Cardiac muscle cell (in vitro differentiated cells and primary cell): ENCODE measurements around the gene SCYGR6. TPM values are rescaled to one million over a fixed set of nuclear protein-coding genes. Genes with fewer than 3 reads are reported as not detected.
"Not testable (repeated sequence)": the region's sequence is repeated elsewhere in the genome, so short reads cannot be mapped to it uniquely, and the experiment has no call there.

ENCODE experiments used
- DNase-seq, 2 donors: peaks; one replicate each; pipeline versions ENCODE4 v3.0.0 to v3.0.0-alpha.2; 2010 to 2017; ENCODE audit warnings: low read depth in 1 of 2, low spot score in 1 of 2
- H3K27ac ChIP-seq: fragments of 200-600 bp; sonication (generic); 2 replicates; pipeline ENCODE4 v1.5.1; 2016
- H3K27me3 ChIP-seq: fragments of 200-600 bp; sonication (generic); 2 replicates; pipeline ENCODE4 v1.6.0; 2016; ENCODE audit warnings: control low read depth
- H3K36me3 ChIP-seq: fragments of 200-600 bp; sonication (generic); 2 replicates; pipeline ENCODE4 v1.5.1; 2016; ENCODE audit warnings: control low read depth
- H3K4me1 ChIP-seq: fragments of 200-600 bp; sonication (generic); 2 replicates; pipeline ENCODE4 v1.8.1; 2017; ENCODE audit warnings: low read depth, mild to moderate bottlenecking, mixed run types
- H3K4me3 ChIP-seq: fragments of 200-600 bp; sonication (generic); 2 replicates; pipeline ENCODE4 v1.5.1; 2016; ENCODE audit warnings: mild to moderate bottlenecking
- H3K9me3 ChIP-seq: fragments of 200-600 bp; sonication (generic); 2 replicates; pipeline ENCODE4 v1.5.1; 2017; ENCODE audit warnings: low read depth, mild to moderate bottlenecking, control low read depth
- polyA plus RNA-seq: library from polyadenylated mRNA; unstranded; fragments of >200 nt; fragmentation: Nextera tagmentation; extraction: Ambion mirVana; gene quantifications from 2 replicates; pipeline ENCODE4 v1.2.1, GENCODE V29; 2016
- total RNA-seq: library from RNA; depleted of rRNA; stranded (reverse); fragments of >200 nt; gene quantifications from 2 replicates; pipeline ENCODE4 v1.2.3, GENCODE V29; 2016
- TF ChIP-seq, protein P1 (sequence below): IDR thresholded peaks from 2 replicates; pipeline ENCODE4 v1.5.1; 2012; ENCODE audit warnings: low read depth, mild to moderate bottlenecking, low read length

The SCYGR6 gene
- total and polyA plus RNA-seq, 2 experiments from 2014 or later: not detected

DNA sequence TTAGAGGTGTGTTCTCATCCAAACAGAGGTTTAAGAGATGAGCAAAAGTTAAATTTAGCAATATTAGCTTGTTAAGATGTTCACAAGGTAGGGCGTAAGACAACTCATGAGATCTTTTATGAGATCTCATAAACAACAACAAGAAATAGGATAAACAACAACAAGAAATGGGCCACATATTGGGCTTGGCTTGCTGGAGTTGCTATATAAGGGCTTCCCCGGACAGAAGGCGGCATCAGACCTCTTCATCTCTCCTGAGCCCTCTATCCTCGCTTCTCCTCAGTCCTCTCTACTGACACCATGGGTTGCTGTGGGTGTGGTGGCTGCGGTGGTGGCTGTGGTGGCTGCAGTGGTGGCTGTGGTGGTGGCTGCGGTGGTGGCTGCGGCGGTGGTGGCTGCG lies 21.0 kb upstream of the SCYGR6 start, which contains the start of gene SCYGR8:
SCYGR8 (plus strand) TSS at position 301 of the 400 bp plus-strand sequence; CDS start at position 301, 0 bp downstream.
- Histone ChIP-seq H3K9me3 (no peaks in the 10 kb centered on the region), H3K4me1 (no peaks in the 10 kb centered on the region), H3K36me3 (no peaks in the 10 kb centered on the region), H3K27ac (no peak within 1 kb of the TSS), H3K4me3 (no peak within 1 kb of the TSS), H3K27me3 (no peaks in the 10 kb centered on the region)
- TF ChIP-seq, protein P1, sequence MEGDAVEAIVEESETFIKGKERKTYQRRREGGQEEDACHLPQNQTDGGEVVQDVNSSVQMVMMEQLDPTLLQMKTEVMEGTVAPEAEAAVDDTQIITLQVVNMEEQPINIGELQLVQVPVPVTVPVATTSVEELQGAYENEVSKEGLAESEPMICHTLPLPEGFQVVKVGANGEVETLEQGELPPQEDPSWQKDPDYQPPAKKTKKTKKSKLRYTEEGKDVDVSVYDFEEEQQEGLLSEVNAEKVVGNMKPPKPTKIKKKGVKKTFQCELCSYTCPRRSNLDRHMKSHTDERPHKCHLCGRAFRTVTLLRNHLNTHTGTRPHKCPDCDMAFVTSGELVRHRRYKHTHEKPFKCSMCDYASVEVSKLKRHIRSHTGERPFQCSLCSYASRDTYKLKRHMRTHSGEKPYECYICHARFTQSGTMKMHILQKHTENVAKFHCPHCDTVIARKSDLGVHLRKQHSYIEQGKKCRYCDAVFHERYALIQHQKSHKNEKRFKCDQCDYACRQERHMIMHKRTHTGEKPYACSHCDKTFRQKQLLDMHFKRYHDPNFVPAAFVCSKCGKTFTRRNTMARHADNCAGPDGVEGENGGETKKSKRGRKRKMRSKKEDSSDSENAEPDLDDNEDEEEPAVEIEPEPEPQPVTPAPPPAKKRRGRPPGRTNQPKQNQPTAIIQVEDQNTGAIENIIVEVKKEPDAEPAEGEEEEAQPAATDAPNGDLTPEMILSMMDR: no peak
- no peak for DNase-seq

DNA sequence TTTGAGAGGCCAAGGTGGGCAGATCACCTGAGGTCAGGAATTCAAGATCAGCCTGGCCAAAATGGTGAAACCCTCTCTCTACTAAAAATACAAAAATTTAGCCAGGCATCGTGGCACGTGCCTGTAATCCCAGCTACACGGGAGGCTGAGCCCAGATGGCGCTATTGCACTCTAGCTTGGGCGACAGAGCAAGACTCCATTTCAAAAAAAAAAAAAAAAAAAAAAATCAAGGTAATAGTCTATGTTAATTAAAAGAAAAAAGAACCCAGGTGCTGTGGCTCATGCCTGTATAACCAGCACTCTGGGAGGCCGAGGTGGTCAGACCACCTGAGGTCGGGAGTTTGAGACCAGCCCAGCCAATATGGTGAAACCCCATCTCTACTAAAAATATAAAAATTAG lies 16.1 kb upstream of the SCYGR6 start:
- H3K4me1 ChIP-seq, H3K4me3 ChIP-seq, DNase-seq, H3K27ac ChIP-seq, H3K9me3 ChIP-seq, H3K36me3 ChIP-seq, H3K27me3 ChIP-seq: not testable (repeated sequence)

DNA sequence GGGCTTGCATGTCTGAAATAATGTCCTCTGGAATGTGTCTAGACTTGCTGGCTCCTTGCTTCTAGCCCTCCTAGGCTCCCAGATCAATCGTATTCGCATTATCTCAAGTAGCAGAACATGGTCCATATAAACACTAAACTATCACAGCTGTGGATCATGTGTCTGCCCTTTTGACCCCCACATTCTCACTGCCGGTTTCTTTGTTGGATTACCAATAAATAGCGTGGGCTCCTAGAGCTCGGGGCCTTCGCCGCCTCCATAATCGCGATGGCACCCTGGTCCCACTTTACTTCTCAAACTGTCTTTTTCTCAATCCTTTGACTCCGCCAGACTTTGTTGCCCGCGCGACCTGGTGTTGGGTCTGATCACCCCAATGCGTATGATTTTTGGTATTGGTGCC lies 14.8 kb upstream of the SCYGR6 start:
- Histone ChIP-seq H3K4me3 (no peak overlapping the region), H3K27ac (no peak overlapping the region), H3K4me1 (no peaks in the 10 kb centered on the region), H3K36me3 (no peaks in the 10 kb centered on the region), H3K9me3 (no peaks in the 10 kb centered on the region), H3K27me3 (no peaks in the 10 kb centered on the region)
- no peak for DNase-seq
- TF ChIP-seq, protein P1: no peak

DNA sequence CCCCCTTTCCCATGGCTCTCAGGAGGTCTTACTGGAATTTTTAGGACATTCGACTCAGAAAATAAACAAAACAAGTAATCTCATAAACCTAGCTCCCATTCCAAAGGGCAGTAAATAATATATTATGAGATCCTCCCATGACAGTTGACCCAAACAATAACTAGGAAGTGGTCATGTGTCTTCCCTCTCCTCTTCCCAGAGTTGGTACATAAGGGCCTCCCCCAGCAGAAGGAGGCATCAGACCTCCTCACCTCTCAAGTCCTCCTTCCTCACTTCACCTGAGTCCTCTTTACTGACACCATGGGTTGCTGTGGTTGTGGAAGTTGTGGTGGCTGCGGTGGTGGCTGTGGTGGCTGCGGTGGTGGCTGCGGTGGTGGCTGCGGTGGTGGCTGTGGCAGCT lies 3.5 kb upstream of the SCYGR6 start, which contains the start of gene SCYGR7:
SCYGR7 (plus strand) TSS at position 301 of the 400 bp plus-strand sequence; CDS start at position 301, 0 bp downstream.
- TF ChIP-seq, protein P1: no peak
- H3K9me3 ChIP-seq: no peaks in the 10 kb centered on the region
- H3K27me3 ChIP-seq: no peaks in the 10 kb centered on the region
- no peaks in the 10 kb centered on the region for H3K36me3 ChIP-seq
- no peak within 1 kb of the TSS for H3K27ac ChIP-seq
- no peak within 1 kb of the TSS for H3K4me3 ChIP-seq
- no peak for DNase-seq
- H3K4me1 ChIP-seq: no peaks in the 10 kb centered on the region

DNA sequence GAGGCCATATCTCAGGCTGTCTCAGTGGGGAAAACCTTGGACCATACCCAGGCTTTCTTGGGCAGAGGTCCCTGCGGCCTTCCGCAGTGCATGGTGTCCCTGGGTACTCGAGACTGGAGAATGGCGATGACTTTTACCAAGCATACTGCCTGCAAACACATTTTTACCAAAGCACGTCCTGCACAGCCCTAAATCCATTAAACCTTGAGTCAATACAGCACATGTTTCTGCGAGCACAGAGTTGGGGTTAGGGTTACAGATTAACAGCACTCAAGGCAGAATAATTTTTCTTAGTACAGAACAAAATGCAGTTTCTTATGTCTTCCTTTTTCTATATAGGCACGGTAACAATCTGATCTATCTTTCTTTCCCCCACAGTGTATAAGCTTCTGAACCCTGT lies 1.7 kb downstream of the SCYGR6 start:
- H3K27ac ChIP-seq, H3K4me1 ChIP-seq, H3K4me3 ChIP-seq, DNase-seq, H3K36me3 ChIP-seq, H3K27me3 ChIP-seq, H3K9me3 ChIP-seq: not testable (repeated sequence)

DNA sequence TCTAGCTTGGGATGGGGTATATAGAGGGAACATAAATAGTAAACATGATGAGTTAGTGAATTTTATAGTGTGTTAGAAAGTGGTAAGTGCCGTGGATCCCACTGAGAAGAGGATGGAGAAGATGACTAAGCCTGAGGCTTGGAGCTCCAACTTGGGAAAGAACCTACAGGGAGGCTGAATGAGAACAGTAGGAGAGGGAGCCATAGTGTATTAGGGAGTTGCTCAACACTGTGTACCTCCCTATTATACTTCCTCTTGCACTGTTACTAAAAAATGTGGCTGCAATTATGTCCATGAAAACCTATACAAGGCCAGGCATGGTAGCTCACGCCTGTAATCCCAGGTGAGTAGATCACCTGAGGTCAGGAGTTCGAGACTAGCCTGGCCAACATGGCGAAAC lies 3.9 kb downstream of the SCYGR6 start:
- TF ChIP-seq, protein P1: no peak
- Histone ChIP-seq H3K27ac (no peak overlapping the region), H3K4me3 (no peak overlapping the region), H3K27me3 (peaks cover 10% of the 10 kb centered on the region), H3K4me1 (no peaks in the 10 kb centered on the region), H3K9me3 (no peaks in the 10 kb centered on the region), H3K36me3 (no peaks in the 10 kb centered on the region)
- DNase-seq: peak in 1 of 2 donors; percentile 12

DNA sequence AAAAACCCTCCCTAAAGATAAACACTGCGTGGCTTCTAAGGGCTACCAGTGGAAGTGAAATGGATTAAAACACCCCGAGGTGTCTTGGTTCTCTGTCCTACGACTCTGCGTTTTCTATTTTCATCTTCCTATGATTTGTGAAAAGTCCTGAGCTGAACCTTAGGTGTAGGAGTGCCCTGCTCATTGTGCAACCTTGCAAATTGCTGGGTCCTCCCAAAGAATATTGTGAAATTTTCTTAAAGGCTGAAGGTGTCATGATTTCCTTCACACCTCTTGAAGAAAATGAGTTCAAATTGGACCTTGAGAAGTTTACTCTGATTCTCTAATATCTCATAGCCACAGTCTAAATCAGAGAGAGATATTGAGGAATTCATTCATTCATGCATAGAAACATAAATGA lies 4.9 kb downstream of the SCYGR6 start:
- Histone ChIP-seq H3K27me3 (peaks cover 10% of the 10 kb centered on the region), H3K4me3 (no peak overlapping the region), H3K36me3 (no peaks in the 10 kb centered on the region), H3K4me1 (no peaks in the 10 kb centered on the region), H3K9me3 (no peaks in the 10 kb centered on the region), H3K27ac (no peak overlapping the region)
- TF ChIP-seq, protein P1: no peak
- DNase-seq: peak in 1 of 2 donors; percentile 23
